Esophagus squamous epithelium (tissue), 5 donors: Measurements from ENCODE around the gene CMTM2. TPM values are rescaled to one million over a fixed set of nuclear protein-coding genes. Genes with fewer than 3 reads are reported as not detected.

Source experiments
- DNase-seq: peaks from one replicate; lab custom pipeline; 2025; lab: John Stamatoyannopoulos, UW
- H3K27ac ChIP-seq, 4 donors: fragments of 200-600 bp; sonication (generic); one replicate each; pipeline ENCODE4 v1.5.1; 2016 to 2019; ENCODE audit warnings: mild to moderate bottlenecking in 1 of 4
- H3K27me3 ChIP-seq, 4 donors: fragments of 200-600 bp; sonication (generic); 1 replicate in 3 of 4; 2 replicates in 1 of 4; pipeline versions ENCODE4 v1.5.1 to v1.6.0; 2017 to 2021; ENCODE audit warnings: antibody characterized with exemption in 1 of 4
- H3K36me3 ChIP-seq, 3 donors: fragments of 200-600 bp; sonication (generic); one replicate each; pipeline ENCODE4 v1.5.1; 2016 to 2019
- H3K4me1 ChIP-seq, 3 donors: fragments of 200-600 bp; sonication (generic); one replicate each; pipeline ENCODE4 v1.5.1; 2017 to 2019
- H3K4me3 ChIP-seq, 4 donors: fragments of 200-600 bp; sonication (generic); 1 replicate in 3 of 4; 2 replicates in 1 of 4; pipeline ENCODE4 v1.5.1; 2016 to 2019; ENCODE audit warnings: mild to moderate bottlenecking in 2 of 4, moderate library complexity in 1 of 4
- H3K9me3 ChIP-seq, 3 donors: fragments of 200-600 bp; sonication (generic); one replicate each; pipeline ENCODE4 v1.5.1; 2016 to 2019
- POLR2A ChIP-seq, 4 donors: fragments of 450-650 bp; IDR thresholded peaks; one replicate each; pipeline ENCODE4 v1.6.1; 2017; ENCODE audit warnings: antibody characterized with exemption in 4 of 4, mild to moderate bottlenecking in 4 of 4, moderate library complexity in 3 of 4
- WGBS, 2 donors: methylation state at CpG; one replicate each; pipeline ENCODE4 v1.1.5; 2018; 5-methylcytosine and 5-hydroxymethylcytosine counted together
- intact Hi-C: fragments of 100-400 bp; cut with DNase I; formaldehyde crosslinking; loops from one replicate; pipeline ENCODE4 v1.15.0; 2022
- total RNA-seq, 4 donors: library from RNA; depleted of rRNA; stranded (reverse); fragments of >200 nt; gene quantifications; one replicate each; pipeline ENCODE4 v1.1.0, GENCODE V29; 2016
- TF ChIP-seq, protein P1 (sequence below), 6 experiments: fragments of 450-650 bp in 4 of 6; fragments of 200-600 bp in 2 of 6; sonication (generic) in 2 of 6; IDR thresholded peaks; one replicate each; pipeline ENCODE4 v1.5.1; 2016 to 2019; ENCODE audit warnings: antibody characterized with exemption in 6 of 6, mild to moderate bottlenecking in 4 of 6, moderate library complexity in 4 of 6
- donor health status: DM: yes; HTN: yes; CAD: no.

The CMTM2 gene
- total RNA-seq, 4 donors from 2014 or later, result not detected

- TF ChIP-seq, protein P1, sequence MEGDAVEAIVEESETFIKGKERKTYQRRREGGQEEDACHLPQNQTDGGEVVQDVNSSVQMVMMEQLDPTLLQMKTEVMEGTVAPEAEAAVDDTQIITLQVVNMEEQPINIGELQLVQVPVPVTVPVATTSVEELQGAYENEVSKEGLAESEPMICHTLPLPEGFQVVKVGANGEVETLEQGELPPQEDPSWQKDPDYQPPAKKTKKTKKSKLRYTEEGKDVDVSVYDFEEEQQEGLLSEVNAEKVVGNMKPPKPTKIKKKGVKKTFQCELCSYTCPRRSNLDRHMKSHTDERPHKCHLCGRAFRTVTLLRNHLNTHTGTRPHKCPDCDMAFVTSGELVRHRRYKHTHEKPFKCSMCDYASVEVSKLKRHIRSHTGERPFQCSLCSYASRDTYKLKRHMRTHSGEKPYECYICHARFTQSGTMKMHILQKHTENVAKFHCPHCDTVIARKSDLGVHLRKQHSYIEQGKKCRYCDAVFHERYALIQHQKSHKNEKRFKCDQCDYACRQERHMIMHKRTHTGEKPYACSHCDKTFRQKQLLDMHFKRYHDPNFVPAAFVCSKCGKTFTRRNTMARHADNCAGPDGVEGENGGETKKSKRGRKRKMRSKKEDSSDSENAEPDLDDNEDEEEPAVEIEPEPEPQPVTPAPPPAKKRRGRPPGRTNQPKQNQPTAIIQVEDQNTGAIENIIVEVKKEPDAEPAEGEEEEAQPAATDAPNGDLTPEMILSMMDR (IDR thresholded peaks at IDR 0.05), result no peak
- TF ChIP-seq POLR2A (IDR thresholded peaks at IDR 0.05), result no peak
- DNase-seq, result no peak
- Histone ChIP-seq H3K9me3 (no peaks in the 10 kb centered on the region), H3K4me1 (peaks cover 0 to 16% (median 0%) of the 10 kb centered on the region in 3 donors), H3K36me3 (peaks cover 0 to under 1% (median 0%) of the 10 kb centered on the region in 3 donors), H3K27me3 (peaks cover 0 to 13% (median 0%) of the 10 kb centered on the region in 4 donors), H3K4me3 (no peak overlapping the region), H3K27ac (no peak overlapping the region)
- intact Hi-C loops, result no loop called here
- whole genome bisulfite sequencing, 2 donors, result 40 to 50% methylated on average over 1 to 2 of the region's 2 CpGs
These were observed 6.9 kb upstream of the CMTM2 start for GRCh38 chr16:66572356-66572755.

DNA sequence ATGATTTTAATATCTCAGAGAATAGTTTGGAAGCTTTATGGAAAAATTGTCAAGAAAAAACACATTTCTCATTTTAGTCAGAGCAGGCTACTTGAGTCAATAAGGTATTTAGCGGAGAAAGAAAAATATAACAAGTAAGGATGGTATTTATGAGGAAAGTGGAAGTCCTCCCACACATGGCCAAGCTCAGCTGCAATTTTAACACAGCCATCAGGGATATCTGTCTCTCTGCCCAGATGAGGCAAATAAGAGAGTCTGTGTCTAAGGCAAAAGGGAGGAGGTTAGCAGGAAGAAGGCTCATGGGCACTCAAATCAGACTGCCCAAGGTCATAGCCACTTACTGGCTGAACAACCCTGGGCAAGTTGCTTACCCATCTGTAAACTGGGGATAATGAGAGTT lies 5.2 kb upstream of the CMTM2 start:
- no peak for TF ChIP-seq POLR2A (IDR thresholded peaks at IDR 0.05)
- TF ChIP-seq, protein P1 (IDR thresholded peaks at IDR 0.05), result no peak
- Histone ChIP-seq H3K36me3 (no peaks in the 10 kb centered on the region), H3K27ac (no peak overlapping the region), H3K27me3 (peaks cover 0 to 30% (median 0%) of the 10 kb centered on the region in 4 donors), H3K4me3 (no peak overlapping the region), H3K4me1 (peaks cover 6 to 28% (median 11%) of the 10 kb centered on the region in 3 donors), H3K9me3 (no peaks in the 10 kb centered on the region)
- WGBS, 2 donors, result 100% methylated on average over 1 of the region's 1 CpG
- intact Hi-C loops, result no loop called here
- no peak for DNase-seq

- Histone ChIP-seq H3K4me3 (no peak overlapping the region), H3K36me3 (no peaks in the 10 kb centered on the region), H3K4me1 (peaks cover 7 to 28% (median 14%) of the 10 kb centered on the region in 3 donors), H3K27ac (no peak overlapping the region), H3K9me3 (no peaks in the 10 kb centered on the region), H3K27me3 (peaks cover 0 to 35% (median 0%) of the 10 kb centered on the region in 4 donors)
- intact Hi-C loops, result no loop called here
- 90 to 92% methylated on average over 3 of the region's 3 CpGs for WGBS, 2 donors
- DNase-seq, result no peak
- TF ChIP-seq POLR2A (IDR thresholded peaks at IDR 0.05), result no peak
- TF ChIP-seq, protein P1 (IDR thresholded peaks at IDR 0.05), result no peak
These were observed 4.7 kb upstream of the CMTM2 start for GRCh38 chr16:66574531-66574930.

- 84 to 98% methylated on average over 3 of the region's 3 CpGs for WGBS, 2 donors
- TF ChIP-seq POLR2A (IDR thresholded peaks at IDR 0.05), result no peak
- TF ChIP-seq, protein P1 (IDR thresholded peaks at IDR 0.05), result no peak
- peaks cover 7 to 23% (median 14%) of the 10 kb centered on the region in 3 donors for H3K4me1 ChIP-seq
- no peak for DNase-seq
- H3K4me3 ChIP-seq, result no peak overlapping the region
- H3K27me3 ChIP-seq, result peaks cover 0 to 37% (median 0%) of the 10 kb centered on the region in 4 donors
- no peak overlapping the region for H3K27ac ChIP-seq
- H3K36me3 ChIP-seq, result no peaks in the 10 kb centered on the region
- intact Hi-C loops, result no loop called here
- H3K9me3 ChIP-seq, result no peaks in the 10 kb centered on the region
These were observed 4.2 kb upstream of the CMTM2 start for GRCh38 chr16:66575060-66575459.

GRCh38 chr16:66576296-66576695 lies 3.0 kb upstream of the CMTM2 start:
- intact Hi-C loops, result no loop called here
- Histone ChIP-seq H3K4me1 (peaks cover 7 to 29% (median 14%) of the 10 kb centered on the region in 3 donors), H3K9me3 (no peaks in the 10 kb centered on the region), H3K36me3 (no peaks in the 10 kb centered on the region), H3K4me3 (no peak overlapping the region), H3K27ac (no peak overlapping the region), H3K27me3 (peaks cover 0 to 37% (median 0%) of the 10 kb centered on the region in 4 donors)
- 87 to 89% methylated on average over 5 of the region's 5 CpGs for WGBS, 2 donors
- TF ChIP-seq, protein P1 (IDR thresholded peaks at IDR 0.05), result no peak
- no peak for TF ChIP-seq POLR2A (IDR thresholded peaks at IDR 0.05)
- no peak for DNase-seq
